Suprapubic skin (tissue), 4 donors: ENCODE data around the gene IRGM.
"Not testable (repeated sequence)": the region's sequence is repeated elsewhere in the genome, so short reads cannot be mapped to it uniquely, and the experiment has no call there.

ENCODE experiments used
- CTCF ChIP-seq, 2 donors: fragments of 200-600 bp in 1 of 2; fragments of 450-650 bp in 1 of 2; sonication (generic) in 1 of 2; IDR thresholded peaks; one replicate each; pipeline ENCODE4 v1.5.1; 2016 to 2019; ENCODE audit warnings: antibody characterized with exemption in 2 of 2, mild to moderate bottlenecking in 1 of 2, moderate library complexity in 1 of 2
- POLR2A ChIP-seq, 2 donors: fragments of 450-650 bp; IDR thresholded peaks; one replicate each; pipeline ENCODE4 v1.6.1; 2017; ENCODE audit warnings: antibody characterized with exemption in 2 of 2, mild to moderate bottlenecking in 2 of 2, moderate library complexity in 2 of 2
- POLR2AphosphoS5 ChIP-seq, 3 donors: sonication (generic); formaldehyde crosslinking; IDR thresholded peaks; one replicate each; pipeline ENCODE4 v1.6.1; 2017; ENCODE audit warnings: antibody characterized with exemption in 3 of 3

- not testable (repeated sequence) for TF ChIP-seq CTCF, POLR2A, POLR2AphosphoS5 (IDR thresholded peaks at IDR 0.05)
These were observed 999 bp upstream of the IRGM start for GRCh38 chr5:150845185-150845859.
